ENCODE results near the gene PALLD.
"Not testable (repeated sequence)": the region's sequence is repeated elsewhere in the genome, so short reads cannot be mapped to it uniquely, and the experiment has no call there.

PALLD gene

DNA sequence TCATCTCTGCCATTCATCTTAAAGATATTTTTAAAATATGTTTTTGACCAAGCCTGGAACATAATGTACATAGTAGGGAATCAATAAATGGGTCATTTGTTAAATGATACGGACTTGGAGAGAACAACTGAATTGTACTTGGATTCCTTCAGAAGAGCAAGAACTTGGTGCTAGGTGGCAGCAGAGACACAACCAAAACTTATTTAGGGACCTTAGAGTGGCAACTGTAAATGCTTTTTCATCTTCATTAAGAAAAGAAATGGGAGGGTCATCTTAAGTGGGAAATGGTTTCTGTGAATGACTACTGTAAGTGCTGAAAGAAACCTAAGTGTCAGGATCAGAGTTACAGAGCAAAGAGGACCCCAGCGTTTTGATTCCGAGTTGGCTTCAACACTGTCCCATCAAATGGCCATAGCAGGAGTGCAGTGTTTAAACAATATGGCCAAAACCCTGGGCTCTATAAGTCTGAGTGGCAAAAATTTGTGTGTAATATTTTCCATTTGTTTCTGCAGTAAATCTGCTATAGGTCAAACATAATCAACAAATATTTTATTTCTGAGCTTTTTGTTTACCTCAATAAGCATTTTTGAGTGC lies 213.6 kb downstream of the PALLD start:
- DNase-seq (ENCODE audit: low spot score) = no peak

- no peak for DNase-seq (ENCODE audit: low spot score)
Observed at GRCh38 chr4:168711197-168712140, 214.6 kb downstream of the PALLD start.

DNA sequence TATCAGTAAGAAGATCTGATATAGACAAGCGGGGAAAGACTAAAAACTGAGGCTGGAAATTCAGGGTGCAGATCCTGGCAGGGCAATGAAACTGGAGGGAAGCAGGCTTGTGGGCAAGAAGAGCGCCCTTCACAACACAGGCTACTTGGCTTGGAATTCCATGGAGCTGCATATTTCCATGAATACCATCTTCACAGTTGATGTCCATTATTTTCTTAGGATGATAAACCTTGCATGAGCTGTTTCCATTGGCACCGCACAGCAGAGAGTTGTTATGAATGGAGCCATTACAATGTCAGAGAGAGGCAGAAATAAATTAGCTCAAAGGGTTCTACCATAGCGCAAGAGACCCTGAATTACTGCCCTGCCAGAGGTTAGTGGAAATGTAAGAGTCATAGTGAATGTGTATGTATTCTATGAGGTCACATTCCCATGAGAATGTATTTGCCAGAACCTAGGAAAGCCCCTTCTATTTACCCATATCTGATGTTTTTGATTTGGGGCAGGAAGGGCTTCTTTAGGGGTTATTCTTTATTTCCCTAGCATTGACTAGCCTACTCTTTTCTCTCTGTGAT lies 215.6 kb downstream of the PALLD start:
- DNase-seq (ENCODE audit: low spot score) = no peak

DNA sequence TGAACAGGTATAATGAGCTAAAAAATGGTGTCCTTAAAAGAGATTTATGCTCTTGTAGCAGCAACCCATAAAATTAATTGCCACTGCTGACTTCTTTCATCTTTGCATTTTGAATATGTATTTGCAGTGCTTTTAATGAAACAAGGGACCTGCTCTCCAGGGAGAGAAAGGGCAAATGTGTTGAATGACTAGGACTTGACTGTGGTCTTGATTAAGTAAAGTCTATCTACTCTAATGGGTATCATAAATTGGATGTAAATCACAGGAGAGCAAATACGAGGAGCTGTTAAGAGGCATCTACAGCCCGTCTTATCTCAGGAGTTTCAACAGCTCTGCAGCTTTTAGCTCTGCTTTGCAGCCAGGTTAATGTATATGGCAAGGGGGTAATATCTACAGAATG lies 216.4 kb downstream of the PALLD start:
- DNase-seq (ENCODE audit: low spot score) = no peak

DNA sequence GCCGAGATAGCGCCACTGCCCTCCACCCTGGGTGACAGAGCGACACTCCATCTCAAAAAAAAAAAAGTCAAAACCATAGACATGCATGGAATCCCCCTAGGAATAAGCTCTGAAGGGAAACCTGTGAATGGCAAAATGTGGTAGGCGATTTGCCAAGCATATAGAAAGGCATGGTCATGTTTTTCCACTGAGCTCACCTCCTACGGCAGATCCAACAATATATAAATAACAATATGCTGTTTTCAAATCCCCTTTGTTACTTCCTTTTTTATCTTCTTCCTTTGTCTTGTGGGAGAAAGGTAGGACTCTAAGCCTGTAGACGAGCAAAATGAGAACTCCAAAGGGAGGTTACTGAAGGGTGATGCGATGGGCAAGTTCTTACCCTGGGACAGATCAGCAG lies 219.0 kb downstream of the PALLD start:
- no peak for DNase-seq (ENCODE audit: low spot score)

DNA sequence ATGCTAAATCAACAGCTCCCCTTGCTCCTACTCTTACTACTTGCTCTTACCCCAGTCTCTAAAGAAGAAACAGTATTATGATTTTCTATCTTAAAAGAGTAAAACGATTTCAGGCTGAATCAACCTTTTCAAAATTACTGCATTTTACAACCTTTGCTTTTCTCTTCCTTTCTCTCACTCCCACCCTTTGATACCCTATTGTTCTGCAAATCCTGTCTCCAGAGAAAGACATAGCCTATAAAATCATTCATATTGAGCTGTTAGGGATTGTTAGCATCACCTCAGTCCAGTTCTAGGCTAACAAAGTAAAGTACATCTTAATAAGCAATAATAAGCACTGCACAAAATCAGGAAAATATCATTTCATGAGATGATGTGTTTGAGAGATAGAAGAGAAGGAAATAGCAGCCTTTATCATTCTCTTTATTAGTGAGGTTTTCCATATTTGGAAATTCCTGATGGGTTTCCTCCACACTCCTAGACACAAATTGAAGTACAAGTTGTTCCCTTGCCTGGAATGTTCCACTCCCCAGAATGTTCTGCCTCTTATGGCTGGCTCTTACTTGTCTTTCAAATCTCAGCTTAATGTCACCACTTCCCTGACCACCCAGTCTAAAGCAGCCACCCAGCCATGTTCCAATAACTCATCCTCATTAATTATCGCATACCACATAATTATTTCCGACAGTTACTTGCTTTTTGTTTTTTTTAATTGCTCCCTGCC lies 219.7 kb downstream of the PALLD start:
- no peak for DNase-seq (ENCODE audit: low spot score)

DNA sequence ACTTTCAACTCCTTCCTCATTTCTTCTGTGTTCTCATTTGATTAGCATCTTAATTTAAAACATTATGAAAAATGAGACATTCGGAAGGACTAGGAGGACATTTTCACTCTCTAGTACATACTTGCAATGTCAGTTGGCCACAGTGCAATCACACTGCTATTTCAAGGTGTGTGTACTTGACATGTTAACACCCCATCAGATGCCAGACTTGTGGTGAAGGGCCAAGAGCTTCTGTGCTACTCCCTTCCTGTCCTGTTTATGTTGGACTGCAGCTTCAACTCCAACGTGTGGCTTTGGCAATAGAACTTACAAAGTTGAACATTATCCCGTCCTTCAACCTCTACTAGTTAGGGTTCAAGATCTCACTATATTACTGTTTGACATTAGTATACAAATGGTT lies 221.0 kb downstream of the PALLD start:
- DNase-seq (ENCODE audit: low spot score) = no peak

GRCh38 chr4:168719725-168720124 lies 222.9 kb downstream of the PALLD start:
- DNase-seq (ENCODE audit: low spot score) = no peak

GRCh38 chr4:168720396-168720900 lies 223.6 kb downstream of the PALLD start:
- no peak for DNase-seq (ENCODE audit: low spot score)

GRCh38 chr4:168722391-168722790 lies 225.5 kb downstream of the PALLD start:
- DNase-seq (ENCODE audit: low spot score) = no peak

- DNase-seq (ENCODE audit: low spot score) = no peak
Observed at GRCh38 chr4:168723020-168723419, 226.2 kb downstream of the PALLD start.

- no peak for DNase-seq (ENCODE audit: low spot score)
Observed at GRCh38 chr4:168723569-168723968, 226.7 kb downstream of the PALLD start.

- DNase-seq (ENCODE audit: low spot score) = no peak
Observed at GRCh38 chr4:168724243-168724642, 227.4 kb downstream of the PALLD start.

GRCh38 chr4:168724686-168725411 lies 228.0 kb downstream of the PALLD start:
- DNase-seq (ENCODE audit: low spot score) = no peak

- DNase-seq (ENCODE audit: low spot score) = no peak
Observed at GRCh38 chr4:168725930-168726329, 229.1 kb downstream of the PALLD start.

- DNase-seq (ENCODE audit: low spot score) = not testable (repeated sequence)
Observed at GRCh38 chr4:168727181-168727580, 230.3 kb downstream of the PALLD start.

DNA sequence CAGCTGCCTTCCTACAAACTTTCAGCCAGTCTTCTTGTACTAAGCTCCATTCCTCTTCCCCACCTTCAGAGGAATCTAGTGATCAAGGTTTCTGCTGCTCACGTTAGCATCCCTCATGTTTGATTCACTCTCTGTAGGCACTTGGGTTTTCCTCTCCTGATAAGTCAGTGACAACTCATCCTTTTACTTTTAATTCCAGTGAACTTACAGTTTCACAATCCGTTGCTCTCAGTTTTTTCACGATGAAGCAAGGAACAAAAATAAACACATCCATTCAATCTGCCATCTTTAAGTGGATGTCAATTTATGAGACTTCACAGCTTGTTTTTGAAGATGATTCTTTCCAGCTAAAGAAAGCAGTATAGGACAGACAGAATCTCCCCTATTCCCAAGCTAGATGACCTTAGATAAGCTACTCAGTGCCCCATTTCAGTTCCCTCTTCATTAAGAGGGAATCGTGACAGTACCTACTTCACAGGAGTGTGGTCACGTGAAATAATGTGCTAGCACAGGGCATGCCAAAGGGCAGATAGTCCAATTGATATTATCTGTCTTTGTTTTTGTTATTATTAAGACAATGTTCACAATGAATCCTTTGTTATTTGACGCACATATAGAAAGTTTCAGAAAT lies 234.3 kb downstream of the PALLD start:
- no peak for DNase-seq (ENCODE audit: low spot score)

DNA sequence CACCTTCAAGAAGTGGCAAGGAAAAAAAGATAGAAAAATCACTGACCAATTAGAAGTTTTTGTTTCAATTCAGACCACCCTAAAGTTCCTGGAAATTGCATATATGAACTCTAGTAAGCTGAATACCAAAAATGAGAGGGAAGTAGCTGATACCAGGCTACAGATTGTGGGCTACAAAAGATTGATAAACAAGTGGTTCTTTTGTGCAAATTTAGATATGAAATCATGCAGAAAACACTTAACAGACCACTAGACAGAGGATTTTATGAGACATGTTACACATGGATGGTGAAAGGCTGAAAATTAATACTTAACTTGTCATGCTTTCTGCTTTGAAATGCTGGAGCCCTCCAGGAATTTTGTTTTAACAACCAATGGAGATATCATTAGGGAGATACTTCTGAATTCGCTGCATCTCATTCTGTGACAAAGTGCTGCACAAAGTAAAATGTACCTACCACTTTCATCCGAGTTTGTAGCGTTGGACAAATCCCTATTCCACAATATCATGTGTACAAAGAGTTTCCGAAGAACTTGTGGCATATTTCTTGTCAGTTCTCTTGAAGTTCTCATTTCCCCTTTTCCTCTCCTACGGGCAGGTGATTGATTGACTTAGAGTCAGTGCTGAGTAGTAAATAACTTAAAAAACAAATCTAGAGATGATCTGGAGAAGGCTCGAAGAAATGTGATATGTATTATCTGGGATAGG lies 235.0 kb downstream of the PALLD start:
- no peak for DNase-seq (ENCODE audit: low spot score)

DNA sequence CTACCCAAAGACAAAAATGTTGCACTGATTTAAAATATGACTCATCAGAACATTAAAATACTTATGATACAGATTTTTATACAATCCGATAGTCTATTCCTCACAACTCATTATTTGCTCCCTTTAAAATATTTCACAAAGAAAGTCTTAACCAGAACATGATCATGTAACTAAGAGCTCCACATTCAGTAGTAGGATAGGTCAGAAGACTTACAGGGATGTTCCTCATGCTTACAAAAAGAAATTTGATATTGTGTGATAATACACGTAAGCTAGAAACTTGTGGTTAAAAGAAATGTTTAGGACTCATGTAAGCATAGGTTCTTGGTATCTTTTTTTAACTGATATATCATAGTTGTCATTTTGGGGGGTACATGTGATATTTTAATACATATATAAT lies 235.9 kb downstream of the PALLD start:
- DNase-seq (ENCODE audit: low spot score) = no peak
